Endothelial cell of umbilical vein (primary cell): ENCODE measurements around the gene PDK2. TPM values are rescaled to one million over a fixed set of nuclear protein-coding genes. Genes with fewer than 3 reads are reported as not detected.

Experiments used
- BruUV-seq: library from RNA; stranded (reverse); fragments of 400-500 nt; replicated peaks from 2 replicates; lab custom pipeline; 2021; lab: Mats Ljungman, UMichigan
- CTCF ChIA-PET: fragments of 300-600, 350-600 bp; sonication (Branson Sonifier 250); formaldehyde crosslinking; loops from one replicate; lab custom pipeline; 2021; ENCODE audit warnings: antibody characterized with exemption, inconsistent platforms; lab: Charles Lee
- POLR2A ChIA-PET: fragments of 300-600, 350-600 bp; sonication (Branson Sonifier 250); formaldehyde crosslinking; loops from one replicate; lab custom pipeline; 2021; ENCODE audit warnings: antibody characterized with exemption, inconsistent platforms; lab: Charles Lee
- DNase-seq: peaks from one replicate; pipeline ENCODE4 v3.0.0-alpha.2; 2011; ENCODE audit warnings: low read depth, low spot score
- FAIRE-seq: peaks from 2 replicates; lab custom pipeline; 2011; peaks lifted over from hg19 to GRCh38; lab: Jason Lieb, UNC
- H2AFZ ChIP-seq: 2 replicates; pipeline ENCODE4 v1.6.0; 2012; ENCODE audit warnings: low read depth, low read length, control low read depth, inconsistent platforms
- H3K27ac ChIP-seq: 2 replicates; pipeline ENCODE4 v1.5.1; 2011; ENCODE audit warnings: low read depth, mild to moderate bottlenecking, control low read depth, low read length, moderate library complexity; ENCODE audit not compliant: insufficient read depth
- H3K27me3 ChIP-seq, 2 experiments: 2 replicates each; pipeline versions ENCODE4 v1.6.0 to v1.6.1; 2011; ENCODE audit warnings: low read length in 2 of 2, mixed read lengths in 1 of 2; ENCODE audit not compliant: control insufficient read depth in 2 of 2, insufficient read depth in 2 of 2
- H3K36me3 ChIP-seq, 2 experiments: 2 replicates in 1 of 2; 3 replicates in 1 of 2; pipeline ENCODE4 v1.5.1; 2011; ENCODE audit warnings: low read length in 2 of 2, mild to moderate bottlenecking in 1 of 2, moderate library complexity in 1 of 2; ENCODE audit not compliant: control insufficient read depth in 2 of 2, insufficient read depth in 2 of 2; ENCODE audit errors: extremely low read depth in 1 of 2
- H3K4me1 ChIP-seq: 3 replicates; pipeline ENCODE4 v1.5.1; 2011; ENCODE audit warnings: mild to moderate bottlenecking, low read length; ENCODE audit not compliant: control insufficient read depth, insufficient read depth; ENCODE audit errors: extremely low read depth
- H3K4me2 ChIP-seq: 2 replicates; pipeline ENCODE4 v1.6.1; 2011; ENCODE audit warnings: low read length, control low read depth, mixed read lengths; ENCODE audit not compliant: insufficient read depth
- H3K4me3 ChIP-seq, 3 experiments: fragments of 200-600 bp in 1 of 3; sonication (generic), shearing (Covaris generic) in 1 of 3; replicated peaks in 1 of 3; 2 replicates each; pipeline ENCODE4 v1.5.1; 2011 to 2016; ENCODE audit warnings: control low read depth in 3 of 3, low read length in 3 of 3, mild to moderate bottlenecking in 2 of 3, inconsistent platforms in 1 of 3, low read depth in 1 of 3, moderate library complexity in 1 of 3; ENCODE audit not compliant: insufficient read depth in 1 of 3
- H3K79me2 ChIP-seq: 2 replicates; pipeline ENCODE4 v1.6.0; 2012; ENCODE audit warnings: low read length, inconsistent platforms; ENCODE audit not compliant: control insufficient read depth, insufficient read depth
- H3K9ac ChIP-seq: replicated peaks from 2 replicates; pipeline ENCODE3; 2011; ENCODE audit warnings: low read length, control low read depth; ENCODE audit not compliant: insufficient read depth; ENCODE audit errors: extremely low read depth
- H3K9me1 ChIP-seq: replicated peaks from 3 replicates; pipeline ENCODE4 v1.6.0; 2011; ENCODE audit warnings: mild to moderate bottlenecking, low read length; ENCODE audit not compliant: control insufficient read depth, insufficient read depth; ENCODE audit errors: extremely low read depth
- H3K9me3 ChIP-seq: replicated peaks from 2 replicates; pipeline ENCODE4 v1.5.1; 2012; ENCODE audit warnings: low read length, inconsistent platforms; ENCODE audit not compliant: control insufficient read depth, insufficient read depth
- H4K20me1 ChIP-seq: replicated peaks from 2 replicates; pipeline ENCODE3; 2011; ENCODE audit warnings: mild to moderate bottlenecking, low read length; ENCODE audit not compliant: control insufficient read depth, insufficient read depth; ENCODE audit errors: extremely low read depth
- EZH2 ChIP-seq: IDR thresholded peaks from 2 replicates; pipeline ENCODE4 v1.6.1; 2012; ENCODE audit warnings: borderline replicate concordance, low read depth, mild to moderate bottlenecking, moderate library complexity, low read length, inconsistent platforms; ENCODE audit not compliant: severe bottlenecking
- GATA2 ChIP-seq: IDR thresholded peaks from 2 replicates; pipeline ENCODE4 v1.7.0; 2011; ENCODE audit warnings: low read depth, mild to moderate bottlenecking, moderate library complexity, mixed read lengths, low read length; ENCODE audit not compliant: insufficient read length, insufficient read depth
- JUN ChIP-seq: IDR thresholded peaks from 2 replicates; pipeline ENCODE4 v1.6.1; 2011; ENCODE audit warnings: borderline replicate concordance, low read depth; ENCODE audit not compliant: insufficient read length, insufficient read depth
- MAX ChIP-seq: IDR thresholded peaks from 2 replicates; pipeline ENCODE4 v1.6.1; 2011; ENCODE audit not compliant: insufficient read depth, insufficient read length
- MYC ChIP-seq: IDR thresholded peaks from one replicate; pipeline ENCODE4 v1.6.1; 2011; ENCODE audit warnings: mild to moderate bottlenecking, low read depth, low read length
- POLR2A ChIP-seq: IDR thresholded peaks from 2 replicates; pipeline ENCODE4 v1.6.1; 2012; ENCODE audit warnings: low read depth, mild to moderate bottlenecking, control low read depth, low read length
- POLR2AphosphoS5 ChIP-seq: IDR thresholded peaks from 2 replicates; pipeline ENCODE4 v1.6.1; 2012; ENCODE audit warnings: low read depth, mild to moderate bottlenecking, control low read depth, low read length, moderate library complexity; ENCODE audit not compliant: insufficient read depth
- dilution Hi-C: fragments of 300-500 bp; cut with MboI; formaldehyde crosslinking; loops from one replicate; pipeline ENCODE4 v1.15.0; 2019; ENCODE audit warnings: low sequenced_read_pairs; ENCODE audit not compliant: extremely low pct_ligation_motif_present
- intact Hi-C: fragments of 100-400 bp; cut with micrococcal nuclease; formaldehyde crosslinking; loops from one replicate; pipeline ENCODE4 v1.10.0; 2022
- polyA plus RNA-seq, 4 experiments: library from polyadenylated mRNA; depleted of rRNA in 3 of 4; stranded (reverse) in 3 of 4; unstranded in 1 of 4; fragments of >200 nt; gene quantifications; 2 replicates each; pipeline versions ENCODE4 v1.2.1 to v1.2.3, GENCODE V29; 2011 to 2012; ENCODE audit warnings: missing spikeins in 1 of 4
- total RNA-seq: library from RNA; stranded (reverse); gene quantifications from 2 replicates; pipeline ENCODE4 v1.2.3, GENCODE V29; 2021

PDK2 gene
- total and polyA plus RNA-seq, 2 donors (not counting 3 experiments of a cell fraction or from before 2014, with no cell fraction given), result 21.3 to 114 TPM

GRCh38 chr17:50113624-50114320, 18.6 kb downstream of the PDK2 start:
- no TSS peak for BruUV-seq
- H3K36me3 ChIP-seq, result peaks cover 0 to 4% of the 10 kb centered on the region in 2 experiments
- H3K27ac ChIP-seq, result no peak overlapping the region
- no peaks in the 10 kb centered on the region for H3K9me3 ChIP-seq
- H2AFZ ChIP-seq, result no peak overlapping the region
- H4K20me1 ChIP-seq, result no peaks in the 10 kb centered on the region
- H3K9ac ChIP-seq, result no peak overlapping the region
- ChIA-PET CTCF (interaction anchor here (0.7 to 4.6 kb wide), 12 partner anchors 10 to 84 kb away, joined by 3 to 57 read pairs (median 9); partner anchors contain the start of gene PDK2), POLR2A (no interaction called here)
- no peak overlapping the region for H3K4me3 ChIP-seq
- no peak overlapping the region for H3K4me2 ChIP-seq
- FAIRE-seq (no peak), DNase-seq (no peak)
- no peaks in the 10 kb centered on the region for H3K4me1 ChIP-seq
- H3K9me1 ChIP-seq, result no peaks in the 10 kb centered on the region
- H3K79me2 ChIP-seq, result no peaks in the 10 kb centered on the region
- TF ChIP-seq MYC (no peak), POLR2AphosphoS5 (no peak), MAX (no peak), JUN (no peak), GATA2 (no peak), POLR2A (no peak), EZH2 (no peak)
- dilution Hi-C loops (no loop called here), intact Hi-C loops (loop anchor here (10.0 kb wide), 1 partner anchor 151 kb away; no protein-coding TSS in a partner anchor)
- H3K27me3 ChIP-seq, result no peaks in the 10 kb centered on the region
